KG1 (cell line): ENCODE measurements around the gene FEN1.
A peak's percentile ranks its signal among the peaks of the same experiment; 100 is the strongest.

Experiments used
- DNase-seq: peaks from one replicate; lab custom pipeline; 2025; lab: John Stamatoyannopoulos, UW

FEN1 gene

DNA sequence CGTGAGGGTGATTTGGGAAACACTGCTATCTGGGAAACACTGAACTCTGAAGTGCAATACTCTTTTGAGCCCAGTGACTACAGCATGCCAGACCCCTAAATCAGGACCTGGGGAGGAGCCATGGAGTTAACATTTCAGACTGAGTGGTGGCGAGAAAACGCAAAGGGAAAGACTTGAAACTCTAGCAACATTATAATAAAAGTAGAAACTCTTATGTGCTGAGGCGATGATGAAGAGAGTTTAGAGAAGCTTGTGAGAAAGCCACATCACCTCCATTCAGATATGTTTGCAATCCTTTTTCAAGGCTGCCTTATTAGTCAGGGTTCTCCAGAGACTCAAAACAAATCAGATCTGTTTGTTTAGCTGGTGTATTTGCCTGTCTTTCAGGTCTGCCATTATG lies 1.9 kb downstream of the FEN1 start:
- DNase-seq: no peak

DNA sequence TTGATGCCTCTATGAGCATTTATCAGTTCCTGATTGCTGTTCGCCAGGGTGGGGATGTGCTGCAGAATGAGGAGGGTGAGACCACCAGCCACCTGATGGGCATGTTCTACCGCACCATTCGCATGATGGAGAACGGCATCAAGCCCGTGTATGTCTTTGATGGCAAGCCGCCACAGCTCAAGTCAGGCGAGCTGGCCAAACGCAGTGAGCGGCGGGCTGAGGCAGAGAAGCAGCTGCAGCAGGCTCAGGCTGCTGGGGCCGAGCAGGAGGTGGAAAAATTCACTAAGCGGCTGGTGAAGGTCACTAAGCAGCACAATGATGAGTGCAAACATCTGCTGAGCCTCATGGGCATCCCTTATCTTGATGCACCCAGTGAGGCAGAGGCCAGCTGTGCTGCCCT lies 2.7 kb downstream of the FEN1 start:
- DNase-seq: no peak

DNA sequence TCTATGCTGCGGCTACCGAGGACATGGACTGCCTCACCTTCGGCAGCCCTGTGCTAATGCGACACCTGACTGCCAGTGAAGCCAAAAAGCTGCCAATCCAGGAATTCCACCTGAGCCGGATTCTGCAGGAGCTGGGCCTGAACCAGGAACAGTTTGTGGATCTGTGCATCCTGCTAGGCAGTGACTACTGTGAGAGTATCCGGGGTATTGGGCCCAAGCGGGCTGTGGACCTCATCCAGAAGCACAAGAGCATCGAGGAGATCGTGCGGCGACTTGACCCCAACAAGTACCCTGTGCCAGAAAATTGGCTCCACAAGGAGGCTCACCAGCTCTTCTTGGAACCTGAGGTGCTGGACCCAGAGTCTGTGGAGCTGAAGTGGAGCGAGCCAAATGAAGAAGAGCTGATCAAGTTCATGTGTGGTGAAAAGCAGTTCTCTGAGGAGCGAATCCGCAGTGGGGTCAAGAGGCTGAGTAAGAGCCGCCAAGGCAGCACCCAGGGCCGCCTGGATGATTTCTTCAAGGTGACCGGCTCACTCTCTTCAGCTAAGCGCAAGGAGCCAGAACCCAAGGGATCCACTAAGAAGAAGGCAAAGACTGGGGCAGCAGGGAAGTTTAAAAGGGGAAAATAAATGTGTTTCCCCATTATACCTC lies 3.3 kb downstream of the FEN1 start:
- DNase-seq: no peak

DNA sequence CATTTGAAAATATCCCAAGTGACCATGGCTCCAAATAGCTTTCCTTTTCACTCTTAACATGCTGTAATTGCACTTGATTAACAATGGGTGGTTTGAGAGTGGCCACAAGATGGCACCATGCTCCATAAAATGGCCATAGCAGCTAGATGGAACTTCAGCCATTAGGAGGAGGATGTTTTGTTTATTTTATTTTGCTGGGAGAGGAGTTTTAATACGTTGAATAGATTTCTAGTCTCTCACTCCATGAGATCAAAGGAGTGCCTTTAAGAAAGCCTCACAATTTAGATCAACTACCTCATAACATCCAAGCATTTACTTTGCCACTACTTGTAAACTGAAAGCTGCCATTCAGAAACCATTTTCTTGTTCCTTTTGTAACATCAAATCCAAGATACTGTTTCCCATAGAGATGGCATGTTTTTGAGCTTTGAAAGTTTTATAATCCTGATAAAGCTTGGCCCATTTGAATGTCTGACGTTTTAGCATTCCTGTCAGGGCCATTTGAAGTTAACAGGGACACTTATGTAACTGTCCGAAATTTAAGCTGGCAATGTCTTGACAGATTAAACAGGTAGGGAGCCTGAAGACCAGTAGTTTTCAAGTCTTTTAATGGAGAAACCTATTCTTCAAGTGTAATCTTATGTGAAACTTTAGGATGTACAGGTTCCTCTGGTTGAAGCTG lies 4.7 kb downstream of the FEN1 start:
- DNase-seq: peak; percentile 83

DNA sequence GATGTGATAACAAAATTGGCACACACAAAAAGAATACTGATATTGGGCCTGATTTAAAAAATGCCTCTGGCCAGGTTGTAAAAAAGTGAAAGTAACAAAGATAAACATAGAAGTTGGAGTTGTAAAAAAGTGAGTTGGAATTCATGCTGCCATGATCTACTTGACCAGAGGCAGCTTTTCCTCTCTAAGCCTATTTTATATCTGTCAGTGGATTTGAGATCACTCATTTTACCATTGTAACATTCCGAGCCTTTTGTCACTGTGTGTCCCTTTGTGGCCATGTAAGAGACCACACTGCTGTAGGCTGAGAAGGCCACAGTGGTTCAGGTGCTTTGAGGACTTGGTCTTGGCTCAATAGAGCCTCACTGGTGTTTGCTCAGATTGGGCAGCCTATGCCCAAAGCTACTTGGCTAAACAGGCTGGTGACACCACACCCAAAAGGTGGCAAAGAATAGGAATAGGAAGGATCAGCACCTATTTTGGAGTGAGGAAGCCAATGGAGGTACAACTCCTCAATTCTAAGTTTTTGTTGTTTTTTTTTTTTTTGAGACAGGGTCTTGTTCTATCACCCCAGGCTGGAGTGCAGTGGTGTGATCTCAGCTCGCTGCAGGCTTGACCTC lies 7.1 kb downstream of the FEN1 start:
- no peak for DNase-seq

DNA sequence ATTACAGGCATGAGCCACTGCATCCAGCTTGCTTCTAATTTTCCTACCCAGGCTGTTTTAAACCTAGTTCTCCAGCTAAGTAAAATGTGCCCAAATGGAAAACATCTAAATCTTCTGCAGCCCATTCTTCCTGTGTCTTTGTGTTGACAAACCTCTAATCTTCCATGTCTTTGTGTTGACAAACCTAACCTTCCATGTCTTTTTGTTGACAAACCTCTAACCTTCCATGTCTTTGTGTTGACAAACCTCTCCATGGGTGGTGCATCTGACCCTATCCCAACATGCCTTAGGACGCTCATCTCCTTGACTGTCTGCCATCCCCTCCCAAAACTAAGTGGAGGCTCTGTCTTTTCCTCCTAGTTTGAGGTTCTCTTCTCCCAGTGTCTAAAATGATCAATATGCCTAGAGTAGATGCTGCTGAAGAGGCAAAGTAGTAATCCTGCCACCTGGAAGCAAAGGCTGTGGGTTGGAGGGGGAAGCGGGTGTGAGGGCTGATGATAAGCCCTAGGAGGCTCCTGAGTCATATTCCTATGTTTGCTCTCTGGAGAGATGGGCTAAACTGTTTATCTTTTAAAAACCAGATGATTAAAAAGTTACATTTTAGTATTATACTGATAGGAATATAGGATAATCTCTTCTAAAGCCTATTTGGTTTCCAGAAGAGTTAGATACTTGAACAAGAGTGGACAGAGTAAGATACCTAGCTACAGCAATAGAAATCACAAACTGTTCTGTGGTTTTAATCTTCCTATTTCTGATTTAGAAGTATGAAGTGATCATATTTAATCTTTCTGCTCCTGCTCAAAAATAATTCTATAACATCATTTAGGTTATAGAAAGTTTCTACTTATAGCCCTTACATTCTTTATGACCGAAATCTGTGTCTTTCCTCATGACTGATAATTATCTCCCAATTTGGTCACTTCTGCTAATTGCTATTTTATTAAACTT lies 7.9 kb downstream of the FEN1 start:
- no peak for DNase-seq

DNA sequence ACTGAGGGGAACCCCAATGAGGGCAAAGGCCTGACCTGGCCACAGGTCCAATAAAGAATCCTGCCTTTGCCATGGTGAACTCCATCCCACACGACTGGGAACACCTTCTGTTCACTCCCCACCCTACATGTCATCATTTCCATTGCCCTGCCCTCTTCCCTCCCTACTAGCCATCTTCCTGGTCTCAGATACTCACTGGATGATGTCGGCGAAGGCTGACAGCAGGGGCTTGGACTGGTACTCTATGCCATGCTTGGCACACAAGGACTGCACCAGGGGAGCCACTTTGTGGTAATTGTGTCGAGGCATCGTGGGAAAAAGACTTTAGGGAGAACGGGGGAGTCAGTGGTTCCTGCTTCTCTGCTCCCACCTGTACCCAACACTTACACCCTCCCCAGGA lies 9.9 kb downstream of the FEN1 start:
- DNase-seq: no peak

DNA sequence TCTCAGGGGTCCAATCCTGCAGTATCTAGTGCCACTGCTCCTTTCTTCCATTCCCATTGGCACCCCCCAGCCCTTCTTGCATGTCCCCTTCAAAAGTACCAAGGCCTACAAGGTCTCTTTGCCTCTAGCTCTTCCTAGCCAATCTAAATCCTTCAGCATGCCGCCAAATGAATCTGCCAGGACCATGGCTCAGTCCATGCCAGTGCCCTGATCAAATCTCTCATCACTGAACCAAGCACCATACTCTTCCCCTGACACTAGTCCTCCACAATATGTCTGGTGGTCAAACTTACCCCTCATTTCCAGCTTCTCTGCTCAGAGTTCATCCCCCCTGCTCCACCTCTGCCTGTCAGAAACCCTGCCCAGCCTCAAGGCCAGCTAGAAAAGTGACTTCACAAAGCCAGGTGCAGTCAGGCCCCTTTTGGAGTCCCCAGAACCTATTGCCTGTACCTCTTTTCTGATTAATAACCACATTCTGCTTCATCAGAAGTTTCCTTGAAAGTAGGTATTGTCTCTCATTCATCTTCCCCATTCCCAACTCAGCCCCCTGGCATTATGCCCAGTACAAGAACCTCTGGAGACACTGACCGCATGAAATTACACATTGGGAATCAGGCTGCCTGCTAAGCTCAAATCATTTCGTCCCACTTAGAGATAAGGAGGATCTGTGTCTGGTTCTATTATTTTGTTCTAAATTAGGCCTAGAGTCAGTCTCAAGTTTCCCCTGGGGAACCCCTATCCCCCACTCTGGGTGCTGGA lies 11.4 kb downstream of the FEN1 start:
- no peak for DNase-seq

DNA sequence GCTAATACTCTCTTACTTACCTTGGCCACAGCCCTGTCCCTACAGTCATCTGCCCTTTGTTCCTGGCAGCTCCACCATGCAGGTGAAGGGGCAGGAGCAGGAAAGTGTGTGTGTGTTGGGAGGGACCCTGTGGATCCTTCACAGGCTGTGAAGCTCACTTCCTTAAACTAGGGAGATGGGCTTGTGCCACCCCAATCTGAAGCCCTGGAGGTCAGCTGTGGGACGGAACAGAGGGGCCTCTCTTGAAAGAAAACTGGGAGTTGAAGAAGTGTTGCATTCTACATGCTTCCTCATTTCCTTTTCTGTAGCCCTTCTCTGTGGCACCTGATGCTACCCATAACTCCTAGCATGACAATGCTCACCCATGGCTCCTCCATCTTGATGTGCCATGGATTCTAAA lies 12.4 kb downstream of the FEN1 start:
- DNase-seq: no peak

DNA sequence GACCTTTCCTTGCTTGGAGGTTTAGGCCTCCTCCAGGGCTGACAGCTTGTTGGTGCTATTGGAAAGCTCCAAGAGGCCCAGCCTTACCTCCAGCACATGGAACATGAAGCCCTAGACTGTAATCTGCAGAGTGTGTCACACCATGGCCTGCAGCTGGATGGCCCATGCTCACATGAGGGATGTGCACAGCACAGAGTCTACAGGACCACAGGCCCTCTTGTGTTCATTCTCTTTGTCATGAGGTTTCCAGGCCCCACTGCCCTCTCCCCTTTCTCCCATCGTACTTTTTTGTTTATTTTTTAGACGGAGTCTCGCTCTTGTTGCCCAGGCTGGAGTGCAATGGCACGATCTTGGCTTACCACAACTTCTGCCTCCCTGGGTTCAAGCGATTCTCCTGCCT lies 14.1 kb downstream of the FEN1 start:
- no peak for DNase-seq

DNA sequence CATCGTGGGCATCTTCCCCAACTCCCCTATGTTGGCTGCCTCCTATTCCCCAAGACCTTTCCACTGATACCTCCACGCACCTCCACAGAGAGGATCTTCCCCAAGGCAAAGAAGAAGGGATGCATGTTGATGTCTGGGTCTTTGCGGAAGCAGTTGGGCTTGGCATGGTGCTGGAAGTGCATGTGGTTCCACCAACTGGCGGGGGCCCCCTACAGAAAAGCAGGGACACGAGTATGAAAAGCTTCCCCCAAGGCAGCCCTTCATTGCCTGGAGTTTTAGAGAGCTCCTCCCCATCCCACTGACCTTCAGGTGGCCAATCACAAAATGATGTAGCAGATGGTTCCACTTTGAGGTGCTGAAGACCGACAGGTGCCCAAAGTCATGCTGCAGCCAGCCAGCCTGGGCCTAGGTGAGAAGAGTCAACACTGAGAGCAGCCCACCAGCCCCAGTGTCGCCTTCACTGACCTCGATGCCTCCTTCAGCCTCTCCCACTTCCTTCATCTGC lies 18.0 kb downstream of the FEN1 start:
- DNase-seq: no peak

DNA sequence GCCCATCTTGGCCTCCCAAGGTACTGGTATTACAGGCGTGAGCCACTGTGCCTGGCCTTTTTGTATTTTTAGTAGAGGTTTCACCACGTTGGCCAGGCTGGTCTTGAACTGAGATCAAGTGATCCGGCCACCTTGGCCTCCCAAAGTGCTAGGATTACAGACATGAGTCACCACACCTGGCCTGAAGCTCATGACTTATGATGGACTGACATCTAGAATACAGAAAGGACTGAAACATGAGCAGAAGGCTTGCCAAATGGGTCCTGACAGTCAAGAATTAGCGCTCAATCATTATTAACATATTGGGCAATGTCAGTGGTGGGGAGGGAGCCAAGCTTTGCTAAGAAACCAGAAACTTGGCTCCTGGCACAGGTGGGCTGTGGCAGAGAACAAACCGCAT lies 19.1 kb downstream of the FEN1 start:
- no peak for DNase-seq

DNA sequence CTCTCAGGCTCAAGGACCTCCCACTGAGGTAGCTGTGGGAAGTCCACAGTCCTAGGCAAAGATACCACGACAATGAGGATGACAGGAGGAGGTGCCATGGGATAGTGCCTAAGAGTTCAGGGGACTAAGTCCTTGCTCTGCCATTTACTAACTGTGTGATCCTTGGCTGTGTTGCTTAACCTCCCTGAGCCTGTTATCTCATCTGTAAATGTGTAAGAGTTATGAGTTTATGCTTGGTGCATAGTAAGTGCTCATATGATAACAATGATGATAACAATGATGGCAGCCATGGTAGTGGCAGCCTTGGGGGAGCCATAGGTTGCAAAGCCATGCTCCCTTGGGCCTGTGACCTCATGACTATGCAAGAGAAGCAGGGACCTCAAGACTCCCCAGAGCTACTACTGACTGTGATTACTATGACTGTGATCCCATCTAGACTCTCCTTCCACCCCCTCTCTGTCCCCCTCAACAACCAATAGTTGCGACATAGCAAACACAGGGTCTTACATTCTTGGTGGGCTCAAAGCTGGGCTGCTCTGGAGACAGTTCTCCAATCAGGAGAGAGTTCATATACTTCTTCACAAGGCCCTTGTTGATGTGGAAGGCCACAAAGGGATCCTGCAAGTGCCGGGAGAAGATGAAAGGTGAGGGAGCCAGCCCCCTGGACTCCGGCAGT lies 20.2 kb downstream of the FEN1 start:
- no peak for DNase-seq

DNA sequence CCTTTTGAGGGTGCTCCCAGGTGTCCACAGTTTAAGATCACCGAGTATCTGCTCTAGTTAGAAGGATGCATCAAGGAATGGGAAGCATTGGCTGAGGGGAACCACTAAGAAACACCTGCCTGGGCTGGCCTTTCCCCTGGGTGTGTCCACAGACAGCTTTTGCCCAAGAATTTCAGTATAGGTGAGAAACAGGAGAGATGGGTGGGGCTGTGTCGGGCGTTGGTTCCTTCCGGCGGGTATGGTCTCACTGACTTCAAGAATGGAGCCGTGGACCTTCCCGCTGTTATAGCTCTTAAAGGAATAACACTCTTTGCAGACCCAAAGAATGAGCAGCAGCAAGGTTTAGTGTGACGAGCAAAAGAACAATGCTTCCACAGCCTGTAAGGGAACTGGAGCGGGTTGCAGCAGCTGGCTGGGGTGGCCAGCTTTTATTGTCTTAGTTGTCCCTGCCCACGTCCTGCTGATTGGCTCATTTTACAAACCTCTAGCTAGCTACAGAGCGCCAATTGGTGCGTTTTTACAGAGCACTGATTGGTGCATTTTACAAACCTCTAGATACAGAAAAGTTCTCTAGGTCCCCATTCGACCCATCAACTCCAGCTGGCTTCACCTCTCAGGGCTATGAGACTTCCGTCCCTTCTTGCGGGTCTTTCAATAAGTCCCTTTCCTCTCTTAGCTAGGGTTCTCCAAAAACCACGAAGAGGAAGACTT lies 21.7 kb downstream of the FEN1 start:
- DNase-seq: no peak

DNA sequence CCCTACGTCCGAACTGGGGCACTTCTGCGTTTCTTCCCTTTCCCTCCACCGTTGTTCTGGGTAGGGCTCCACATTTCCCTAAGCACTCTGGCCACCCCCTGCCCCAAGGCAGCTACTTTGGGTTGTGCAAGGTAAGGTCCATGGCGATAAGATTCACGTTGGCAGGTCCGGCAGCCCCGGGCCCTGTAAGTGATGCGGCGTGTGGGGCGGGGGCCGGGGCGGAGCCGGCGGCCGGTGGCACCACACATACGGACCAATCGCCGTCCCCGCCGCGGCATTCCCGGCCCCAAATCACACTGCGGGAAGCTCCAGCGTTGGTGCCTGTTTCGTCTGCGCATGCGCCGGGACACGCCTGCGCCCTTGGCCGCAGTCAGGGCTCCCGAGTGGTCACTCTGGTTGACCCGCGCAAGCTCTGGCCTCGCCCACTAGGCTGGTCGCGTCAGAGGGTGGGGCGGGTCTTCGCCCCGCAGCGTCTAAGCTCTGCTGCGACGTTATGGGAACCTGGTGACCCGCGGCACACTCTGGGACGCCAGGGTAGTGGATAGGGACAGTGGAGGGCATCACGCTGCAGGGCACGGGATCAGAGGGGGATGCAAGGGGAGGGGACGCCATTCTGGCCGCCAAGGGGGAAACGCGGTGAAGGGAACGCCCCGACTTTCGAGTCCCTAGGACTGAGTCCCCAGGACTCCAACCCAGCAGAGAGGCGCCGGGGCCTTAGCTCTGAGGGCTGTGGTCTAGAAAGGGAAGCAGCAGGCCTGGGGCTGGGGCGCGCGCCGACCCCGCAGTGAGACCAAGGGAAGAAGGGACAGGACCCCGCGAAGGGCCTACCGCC lies 22.5 kb downstream of the FEN1 start:
- DNase-seq: peak; percentile 65

DNA sequence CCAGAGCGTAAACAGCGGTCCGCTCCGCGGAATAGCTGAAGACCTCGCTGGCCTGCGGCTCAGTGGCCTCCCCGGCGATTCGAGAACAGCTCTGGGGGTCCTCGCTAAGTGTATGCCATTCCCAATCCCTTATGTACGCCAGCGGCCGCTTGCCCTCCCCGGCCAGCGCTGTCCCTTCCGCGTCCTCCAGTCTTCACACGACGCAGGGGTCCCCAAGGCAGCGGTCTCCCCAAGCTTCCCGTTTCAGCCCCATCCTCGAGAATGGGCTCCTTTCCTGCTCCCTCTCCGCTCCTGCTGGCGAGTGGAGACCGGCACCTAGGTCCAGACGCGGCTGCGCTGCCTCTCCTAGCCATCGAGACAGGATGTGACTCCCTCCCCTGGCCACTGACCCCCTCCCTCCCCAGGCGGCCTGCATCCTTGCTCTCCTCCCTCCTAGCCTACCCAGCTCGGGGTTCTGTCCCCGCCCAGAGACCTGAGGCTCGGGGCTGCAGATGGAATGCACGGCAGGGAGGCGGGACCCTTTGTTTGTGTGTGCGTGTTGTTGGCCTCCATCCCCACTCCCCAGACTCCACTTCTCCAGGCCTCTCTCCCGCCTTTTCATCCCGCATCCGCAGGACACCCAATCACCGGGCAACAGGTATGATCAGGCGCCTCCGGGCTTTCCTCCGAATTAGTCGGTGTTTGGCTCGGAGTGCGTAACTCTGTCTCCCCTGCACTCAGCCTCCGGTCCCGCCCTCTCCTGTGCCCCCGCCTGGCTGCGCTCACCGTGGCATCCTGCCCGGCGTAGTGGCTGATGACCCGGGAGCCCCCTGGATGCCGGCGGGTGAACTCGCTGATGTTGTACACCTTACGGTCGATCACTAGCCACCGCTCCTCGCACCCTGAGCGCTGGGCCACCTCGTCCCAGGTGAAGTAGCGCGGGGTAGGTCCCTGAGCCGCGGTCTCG lies 23.4 kb downstream of the FEN1 start:
- DNase-seq: peak; percentile 65

DNA sequence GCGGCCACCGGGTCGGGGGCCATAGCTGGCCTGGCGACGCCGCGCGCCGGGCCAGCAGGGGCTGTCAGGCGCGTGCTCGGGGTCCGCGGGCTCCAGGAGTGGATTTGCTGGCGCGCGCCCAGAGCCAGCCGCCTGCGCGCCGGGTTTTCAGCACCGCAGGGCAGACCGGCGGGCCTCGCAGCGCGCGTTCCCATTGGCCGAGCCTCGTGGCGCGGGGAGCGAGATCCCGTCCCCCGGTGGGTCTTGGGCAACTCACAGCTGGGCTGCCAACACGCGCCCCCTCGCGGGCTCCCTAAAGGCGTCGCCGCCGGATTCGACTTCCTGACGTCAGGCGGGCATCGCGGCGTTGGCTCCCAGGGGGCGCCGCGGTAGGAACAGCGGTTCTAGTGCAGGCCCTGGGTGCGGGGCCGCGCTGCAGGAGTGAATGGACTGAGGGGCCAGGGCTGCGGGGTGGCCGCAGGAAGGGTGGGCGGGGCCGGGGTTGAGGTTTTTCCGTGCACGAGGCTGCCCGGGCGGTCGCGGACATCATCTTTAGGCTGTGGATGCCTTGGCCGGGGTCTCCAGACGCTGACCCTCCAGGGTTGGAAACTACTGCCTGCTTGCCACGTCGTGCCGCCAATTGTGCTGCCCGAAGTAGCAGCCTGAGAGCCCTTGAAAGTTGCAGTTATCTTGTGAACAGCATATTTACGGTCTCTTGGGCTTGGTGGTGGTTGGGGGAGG lies 24.2 kb downstream of the FEN1 start, which contains the start of gene FADS1:
TSS of gene FADS1 (minus strand) at position 268 of the 720 bp plus-strand sequence. CDS start at position 194, 74 bp downstream.
- DNase-seq: peak; percentile 98
